GM12875 (cell line): ENCODE results near the gene NR3C2.

Experiments used
- H3K4me3 ChIP-seq: one replicate; pipeline ENCODE4 v1.5.1; 2011; ENCODE audit warnings: low read depth, low read length, control low read depth
- CTCF ChIP-seq: IDR thresholded peaks from 2 replicates; pipeline ENCODE4 v1.5.1; 2011; ENCODE audit warnings: low read depth, mild to moderate bottlenecking, control low read depth, inconsistent platforms, low read length, moderate library complexity, borderline replicate concordance; ENCODE audit not compliant: insufficient read depth

The NR3C2 gene

GRCh38 chr4:148159793-148160192 is 282.4 kb downstream of the NR3C2 start:
- no peak for TF ChIP-seq CTCF
- no peak overlapping the region for H3K4me3 ChIP-seq

GRCh38 chr4:148154769-148155168 is 287.4 kb downstream of the NR3C2 start:
- TF ChIP-seq CTCF, result no peak
- H3K4me3 ChIP-seq, result no peak overlapping the region

- no peak overlapping the region for H3K4me3 ChIP-seq
- TF ChIP-seq CTCF, result no peak
Measured at GRCh38 chr4:148152868-148153625, 289.2 kb downstream of the NR3C2 start.

GRCh38 chr4:148151806-148152205 is 290.4 kb downstream of the NR3C2 start:
- no peak overlapping the region for H3K4me3 ChIP-seq
- TF ChIP-seq CTCF, result no peak

GRCh38 chr4:148145475-148145874 is 296.7 kb downstream of the NR3C2 start:
- no peak overlapping the region for H3K4me3 ChIP-seq
- no peak for TF ChIP-seq CTCF

- TF ChIP-seq CTCF, result no peak
Measured at GRCh38 chr4:148143174-148143573, 299.0 kb downstream of the NR3C2 start.

GRCh38 chr4:148141501-148141900 is 300.7 kb downstream of the NR3C2 start:
- no peak for TF ChIP-seq CTCF
- no peak overlapping the region for H3K4me3 ChIP-seq

More at GRCh38 chr4:148143174-148143573, 299.0 kb downstream of the NR3C2 start:
- H3K4me3 ChIP-seq, result no peak overlapping the region
